Esophagus squamous epithelium (tissue), 4 donors: ENCODE data around the gene WDR82.

Source experiments
- POLR2A ChIP-seq, 4 donors: fragments of 450-650 bp; IDR thresholded peaks; one replicate each; pipeline ENCODE4 v1.6.1; 2017; ENCODE audit warnings: antibody characterized with exemption in 4 of 4, mild to moderate bottlenecking in 4 of 4, moderate library complexity in 3 of 4
- TF ChIP-seq, protein P1 (sequence below), 6 experiments: fragments of 450-650 bp in 4 of 6; fragments of 200-600 bp in 2 of 6; sonication (generic) in 2 of 6; IDR thresholded peaks; one replicate each; pipeline ENCODE4 v1.5.1; 2016 to 2019; ENCODE audit warnings: antibody characterized with exemption in 6 of 6, mild to moderate bottlenecking in 4 of 6, moderate library complexity in 4 of 6

- TF ChIP-seq, protein P1, sequence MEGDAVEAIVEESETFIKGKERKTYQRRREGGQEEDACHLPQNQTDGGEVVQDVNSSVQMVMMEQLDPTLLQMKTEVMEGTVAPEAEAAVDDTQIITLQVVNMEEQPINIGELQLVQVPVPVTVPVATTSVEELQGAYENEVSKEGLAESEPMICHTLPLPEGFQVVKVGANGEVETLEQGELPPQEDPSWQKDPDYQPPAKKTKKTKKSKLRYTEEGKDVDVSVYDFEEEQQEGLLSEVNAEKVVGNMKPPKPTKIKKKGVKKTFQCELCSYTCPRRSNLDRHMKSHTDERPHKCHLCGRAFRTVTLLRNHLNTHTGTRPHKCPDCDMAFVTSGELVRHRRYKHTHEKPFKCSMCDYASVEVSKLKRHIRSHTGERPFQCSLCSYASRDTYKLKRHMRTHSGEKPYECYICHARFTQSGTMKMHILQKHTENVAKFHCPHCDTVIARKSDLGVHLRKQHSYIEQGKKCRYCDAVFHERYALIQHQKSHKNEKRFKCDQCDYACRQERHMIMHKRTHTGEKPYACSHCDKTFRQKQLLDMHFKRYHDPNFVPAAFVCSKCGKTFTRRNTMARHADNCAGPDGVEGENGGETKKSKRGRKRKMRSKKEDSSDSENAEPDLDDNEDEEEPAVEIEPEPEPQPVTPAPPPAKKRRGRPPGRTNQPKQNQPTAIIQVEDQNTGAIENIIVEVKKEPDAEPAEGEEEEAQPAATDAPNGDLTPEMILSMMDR (IDR thresholded peaks at IDR 0.05), result no peak
- TF ChIP-seq POLR2A (IDR thresholded peaks at IDR 0.05), result no peak
These were observed 68.4 kb downstream of the WDR82 start for GRCh38 chr3:52210037-52210436.
